ENCODE measurements around the gene MACROH2A1.

Gene MACROH2A1

DNA sequence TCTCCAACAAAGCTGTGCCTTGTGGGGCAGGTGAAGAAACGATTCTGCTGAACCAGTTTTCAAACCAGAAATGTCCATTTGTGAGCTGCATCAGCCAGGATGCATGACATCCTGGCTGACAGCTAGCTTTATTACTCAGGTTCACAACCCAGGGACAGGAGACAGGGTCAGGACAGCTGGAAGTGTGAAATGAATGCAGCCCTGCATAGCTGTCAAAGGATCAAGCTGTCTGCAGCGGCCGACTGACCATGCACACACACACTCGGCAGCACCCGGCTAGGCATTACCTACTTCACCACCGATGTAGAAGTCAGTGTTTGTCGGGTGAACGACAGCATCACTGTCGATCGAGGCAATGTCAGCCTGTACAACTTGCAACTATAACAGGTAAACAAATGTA, 48.5 kb downstream of the MACROH2A1 start:
- no peak for DNase-seq

DNA sequence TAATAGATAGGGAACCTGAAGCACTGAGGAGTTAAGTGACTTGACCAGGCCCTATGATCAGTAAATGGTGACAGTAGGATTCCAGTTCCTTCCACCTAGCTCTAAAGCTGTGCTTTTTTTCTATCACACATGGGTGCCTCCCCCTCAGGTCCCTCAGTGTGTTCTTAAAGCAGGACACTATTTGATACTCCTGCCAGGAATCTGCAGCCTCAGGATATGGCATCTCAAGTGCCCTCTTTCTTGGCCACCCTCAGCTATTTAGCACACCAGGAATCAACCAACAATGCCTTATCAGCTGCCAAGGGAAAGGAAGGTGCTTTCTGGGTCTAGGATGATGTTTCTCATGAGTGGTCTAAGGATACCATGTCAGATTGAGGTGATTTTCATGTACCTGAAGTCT, 49.1 kb downstream of the MACROH2A1 start:
- no peak for DNase-seq

DNA sequence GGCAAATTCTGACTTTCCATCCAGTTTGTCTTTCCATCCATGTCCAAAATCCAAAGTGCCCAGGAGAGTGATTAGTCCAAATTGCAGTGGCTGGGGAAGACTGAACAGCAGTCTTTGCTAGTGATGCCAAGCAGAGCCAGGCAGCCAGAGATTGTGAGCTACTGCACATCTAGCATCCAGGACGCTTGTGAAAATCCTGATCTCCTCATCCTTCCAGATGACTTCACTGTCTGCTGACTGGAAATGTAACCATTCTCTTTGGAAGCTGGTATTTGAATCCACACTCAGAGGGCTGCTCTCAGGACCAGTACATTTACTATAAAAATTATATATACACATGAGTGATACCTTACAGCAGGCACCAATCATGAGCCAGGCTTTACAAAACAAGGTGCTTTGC, 49.6 kb downstream of the MACROH2A1 start:
- no peak for DNase-seq

DNA sequence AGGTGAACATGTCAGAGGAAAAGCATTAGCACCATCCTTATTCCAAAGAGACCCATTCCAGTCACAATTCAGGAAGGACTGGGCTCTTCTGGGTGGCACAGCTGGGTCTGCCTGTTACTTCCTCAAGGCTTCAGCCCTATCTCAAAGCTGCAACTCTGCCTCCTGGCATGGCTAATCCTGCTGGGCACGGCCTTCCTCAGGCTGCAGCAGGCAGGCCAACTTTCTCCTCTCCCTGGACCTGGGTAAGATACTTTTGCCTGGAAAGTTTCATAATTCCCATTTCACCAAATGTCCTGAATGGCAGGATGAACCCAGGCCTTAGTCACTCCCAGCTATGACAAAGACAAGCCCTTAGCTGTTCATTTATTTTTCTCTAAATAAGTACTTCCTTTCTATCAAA, 50.1 kb downstream of the MACROH2A1 start:
- DNase-seq, result no peak

DNA sequence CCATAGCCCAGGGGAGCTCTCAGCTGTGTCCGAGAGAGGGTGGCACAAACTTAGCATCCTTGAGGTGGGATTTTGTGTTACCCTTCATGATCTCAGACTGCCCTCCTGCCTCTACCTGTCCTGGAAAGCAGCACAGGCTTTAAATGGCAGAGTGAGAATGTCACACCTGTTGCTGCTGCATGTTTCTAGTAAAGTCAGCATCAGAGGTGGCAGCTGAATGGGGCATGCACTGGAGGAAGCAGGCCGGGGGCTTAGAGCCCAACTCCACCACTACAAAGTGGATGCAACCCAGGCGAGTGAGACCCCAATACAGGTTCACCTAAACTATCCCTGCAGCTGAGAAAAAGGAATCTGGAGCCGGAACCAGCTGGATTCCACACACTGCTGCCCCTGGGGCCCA, 51.6 kb downstream of the MACROH2A1 start:
- DNase-seq, result no peak

DNA sequence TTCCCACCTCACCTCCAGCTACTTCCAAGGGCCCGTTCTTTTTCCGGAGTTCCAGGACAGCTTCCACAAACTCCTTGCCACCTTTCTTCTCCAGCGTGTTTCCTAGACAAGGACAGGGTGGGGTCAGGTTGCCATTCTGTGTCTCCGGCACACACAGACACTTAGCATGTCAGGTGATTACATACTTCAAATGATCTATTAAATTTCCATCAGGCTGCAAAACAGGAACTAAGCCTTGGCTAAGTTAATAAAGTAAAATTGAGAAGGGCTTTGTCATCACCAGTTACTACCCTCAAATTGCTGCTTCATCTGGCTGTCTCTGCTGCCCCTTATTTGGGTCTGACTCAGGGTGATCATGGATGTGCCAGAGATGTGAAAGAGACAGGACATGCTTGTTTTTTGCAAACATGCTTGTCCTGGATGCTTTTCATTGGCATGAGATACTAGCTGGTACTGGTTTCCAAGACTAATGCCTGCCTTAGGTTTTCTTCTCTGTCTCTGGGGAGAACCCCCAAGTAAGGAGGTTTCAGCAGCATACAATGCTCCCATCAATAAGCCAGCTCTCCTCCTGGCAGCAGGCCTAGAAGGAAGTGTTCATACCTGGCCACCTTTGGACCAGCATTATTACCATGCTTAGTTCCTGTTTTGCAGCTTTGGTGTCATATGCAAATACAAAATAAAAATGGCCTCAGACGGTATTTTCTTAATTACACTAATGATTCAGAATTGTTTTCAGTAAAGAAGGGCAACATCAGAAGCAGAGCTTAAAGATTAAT, 52.9 kb downstream of the MACROH2A1 start:
- no peak for DNase-seq

DNA sequence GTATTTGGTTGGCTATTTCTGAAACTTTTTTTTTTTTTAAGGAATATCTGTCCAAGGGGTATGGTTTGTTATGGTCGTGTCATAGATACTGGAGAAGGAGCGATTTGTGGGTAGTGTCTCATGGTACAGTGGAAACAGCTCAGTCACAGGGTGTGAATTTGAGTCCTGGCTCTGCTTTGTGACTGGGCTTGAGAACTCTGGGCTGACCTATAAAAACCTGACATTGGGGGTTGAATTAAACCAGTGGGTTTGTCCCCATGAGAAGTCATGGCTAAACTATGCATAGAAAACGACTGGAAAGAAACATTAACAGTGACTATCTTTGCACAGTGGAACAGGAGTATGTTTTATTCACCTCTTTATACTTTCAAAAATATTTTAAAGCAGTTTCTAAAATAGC, 54.7 kb downstream of the MACROH2A1 start:
- DNase-seq, result no peak

DNA sequence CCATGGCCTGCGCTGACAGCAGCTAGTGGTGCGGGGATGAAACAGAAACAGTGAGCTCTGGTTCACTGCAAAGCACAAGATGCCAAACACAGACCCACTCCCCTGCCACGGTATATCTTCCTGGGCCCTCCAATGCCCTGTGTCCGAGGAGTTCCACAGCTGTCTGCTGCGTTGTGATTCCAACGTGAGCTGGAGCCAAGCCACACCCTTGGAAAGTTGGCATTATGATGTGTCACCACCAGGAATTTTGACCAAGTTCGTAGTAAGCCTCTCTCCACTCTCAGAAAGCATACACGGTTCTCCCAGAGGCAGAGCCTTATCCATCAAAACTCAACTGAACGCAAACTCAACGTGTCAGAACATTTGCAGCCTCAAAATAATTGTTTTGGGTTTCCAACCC, 55.6 kb downstream of the MACROH2A1 start:
- no peak for DNase-seq

DNA sequence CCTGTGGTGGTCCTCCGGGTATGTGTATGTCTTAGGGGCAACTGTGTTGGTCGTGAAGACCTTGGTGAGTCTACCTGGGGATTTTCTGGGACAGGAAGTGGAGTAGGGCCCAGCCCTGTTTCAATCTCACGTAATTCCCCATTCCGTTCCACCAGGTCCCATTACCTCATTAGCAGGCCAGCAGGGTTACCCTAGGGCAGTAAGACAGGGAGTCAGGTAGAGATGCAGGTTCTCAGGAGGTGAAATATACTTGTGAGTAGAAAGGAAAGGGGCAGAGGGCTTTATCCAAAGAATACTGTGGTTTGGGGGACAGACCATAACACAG, 56.5 kb downstream of the MACROH2A1 start:
- DNase-seq, result no peak

DNA sequence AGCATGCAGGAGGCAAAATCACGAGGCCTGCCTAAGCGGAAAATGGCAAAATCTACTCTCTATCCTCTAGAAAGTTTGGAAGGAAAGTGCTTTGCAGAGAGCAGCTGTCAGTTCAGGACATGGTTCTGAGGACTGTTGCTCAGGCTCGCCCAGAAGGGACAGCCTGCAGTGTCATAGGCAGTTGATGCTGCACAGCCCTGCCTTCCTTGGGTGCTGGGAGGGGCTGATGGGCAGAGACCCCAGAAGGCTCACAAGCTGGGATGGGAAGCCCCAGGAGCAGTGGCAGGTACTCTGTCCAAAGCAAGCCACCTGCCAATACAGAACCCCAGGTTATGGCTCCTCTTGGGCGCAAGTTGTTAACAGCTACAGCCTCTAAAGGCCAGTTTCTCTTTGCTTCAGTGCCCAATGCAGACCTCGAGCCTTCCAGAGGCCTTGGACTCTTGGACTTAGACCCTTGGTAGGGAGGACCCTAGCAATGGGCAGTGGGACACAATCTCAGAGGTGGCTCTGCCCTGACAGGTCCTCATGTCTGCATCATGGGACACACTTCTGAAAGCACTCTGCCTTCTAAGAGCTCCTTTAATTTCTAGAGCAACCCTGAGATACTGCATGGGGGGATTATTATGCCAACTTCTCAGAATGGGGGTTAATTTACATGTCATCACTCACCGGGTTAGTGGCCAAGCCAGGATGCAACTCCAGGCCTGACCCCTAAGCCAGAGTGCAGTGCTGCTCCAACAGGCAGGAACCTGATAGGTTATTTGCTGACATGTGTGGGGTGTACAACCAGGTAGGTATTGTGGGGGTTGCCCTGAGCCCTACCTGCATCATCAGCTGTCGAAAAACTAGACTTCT, 57.1 kb downstream of the MACROH2A1 start:
- no peak for DNase-seq

DNA sequence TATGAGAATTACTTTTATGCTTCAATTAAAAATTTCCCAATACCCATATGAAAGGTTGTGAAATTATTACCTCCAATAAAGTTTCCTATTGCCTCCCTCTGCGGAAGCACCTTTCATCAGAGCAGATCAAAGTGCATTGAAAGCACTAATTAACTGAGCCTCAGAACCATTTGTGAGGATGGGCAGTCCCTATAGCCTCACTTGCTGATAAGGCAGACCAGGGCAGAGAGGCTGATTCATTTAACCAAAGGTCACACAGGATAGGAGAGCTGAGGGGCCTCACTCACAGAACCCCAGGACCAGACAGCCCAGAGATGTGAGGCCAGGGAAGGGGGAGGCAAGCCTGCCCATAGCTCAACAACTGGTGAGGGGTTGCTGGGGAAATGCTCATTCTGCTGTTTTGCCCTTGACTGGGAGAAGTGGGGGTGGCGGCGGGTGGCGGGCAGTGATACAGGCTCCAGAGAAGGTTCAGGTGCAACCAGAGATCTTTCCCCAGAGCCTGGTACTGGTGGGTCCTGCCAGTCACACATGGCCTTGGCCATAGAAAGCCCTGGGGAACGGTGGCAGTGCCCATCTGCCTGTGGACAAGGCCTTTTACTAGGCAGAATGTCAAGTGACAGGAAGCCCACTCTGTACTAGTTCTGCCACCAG, 57.9 kb downstream of the MACROH2A1 start:
- no peak for DNase-seq

DNA sequence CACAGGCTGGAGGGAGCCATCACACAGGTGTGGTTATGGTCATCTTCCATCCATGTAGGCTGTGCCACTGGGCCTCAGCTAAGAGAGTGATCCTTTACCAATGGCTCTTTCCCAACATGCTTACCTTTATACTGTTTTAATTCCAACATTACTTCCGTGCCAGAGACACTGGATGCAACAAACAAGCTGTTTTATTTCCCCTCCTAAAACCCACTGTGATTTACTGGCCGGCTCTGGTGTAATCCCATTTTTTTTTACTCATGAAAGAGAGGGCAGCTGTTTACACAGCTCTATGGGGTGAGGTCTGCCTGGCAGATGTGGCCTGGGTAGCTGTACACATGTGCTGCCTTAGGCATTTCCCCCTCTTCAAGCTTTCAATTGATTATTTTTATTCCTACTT, 58.5 kb downstream of the MACROH2A1 start:
- no peak for DNase-seq

DNA sequence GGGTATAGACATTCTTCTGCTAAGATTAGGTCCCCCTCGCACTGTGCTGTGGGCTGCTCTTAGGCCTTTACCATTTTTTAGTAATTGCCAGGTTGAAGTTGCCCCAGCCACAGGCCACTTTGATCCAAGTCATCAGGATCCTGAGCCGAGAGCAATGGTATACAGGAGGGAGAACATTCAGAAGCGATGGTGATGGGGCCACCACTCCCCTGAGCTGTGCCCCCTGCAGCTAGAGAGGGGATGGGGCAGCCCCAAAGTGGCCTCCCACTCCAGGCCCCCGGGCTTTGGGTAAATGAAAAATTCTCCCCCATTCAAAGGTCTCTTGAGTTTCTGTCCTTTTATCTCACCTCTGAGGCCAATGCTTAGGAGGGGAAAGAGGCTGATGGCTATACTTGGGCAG, 59.4 kb downstream of the MACROH2A1 start:
- no peak for DNase-seq

DNA sequence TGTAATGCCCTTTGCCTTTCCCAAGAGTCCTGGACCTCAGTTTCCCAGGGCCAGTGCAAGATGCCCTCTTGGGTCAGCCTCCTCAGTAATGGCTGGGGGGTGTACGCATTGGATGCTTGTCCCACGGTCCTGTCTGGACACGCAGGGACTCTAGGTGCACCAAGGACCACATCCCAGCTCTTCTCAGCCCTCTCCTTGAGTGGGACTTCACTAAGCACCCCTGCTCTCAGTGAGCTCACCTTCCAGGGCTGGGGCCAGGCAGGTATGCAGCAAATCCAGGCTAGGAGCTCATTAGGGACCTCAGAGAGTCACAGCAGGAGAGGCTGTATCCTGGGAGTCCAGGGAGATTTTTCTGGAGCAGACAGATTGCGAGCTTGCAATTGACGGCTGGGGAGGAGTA, 59.8 kb downstream of the MACROH2A1 start:
- DNase-seq, result no peak

DNA sequence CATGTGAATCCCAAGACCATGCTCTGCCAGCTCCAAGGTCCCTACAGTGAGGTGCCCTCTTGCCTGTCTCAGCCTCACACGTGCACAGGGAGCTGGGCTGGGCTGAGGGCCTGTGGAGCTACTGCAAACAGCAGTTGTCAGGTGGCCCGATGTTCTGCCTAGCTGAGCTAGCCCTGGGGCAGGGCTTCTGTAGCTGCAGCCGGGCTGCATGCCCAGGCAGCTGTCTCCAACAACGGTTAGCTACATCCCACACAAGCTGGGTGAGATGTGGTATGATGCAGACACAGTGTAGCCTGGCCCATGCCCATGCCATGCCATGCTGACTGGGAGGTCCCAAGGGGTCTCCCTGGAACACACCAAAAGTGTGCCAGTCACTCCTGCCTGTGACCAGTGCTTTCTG, 62.0 kb downstream of the MACROH2A1 start:
- no peak for DNase-seq

DNA sequence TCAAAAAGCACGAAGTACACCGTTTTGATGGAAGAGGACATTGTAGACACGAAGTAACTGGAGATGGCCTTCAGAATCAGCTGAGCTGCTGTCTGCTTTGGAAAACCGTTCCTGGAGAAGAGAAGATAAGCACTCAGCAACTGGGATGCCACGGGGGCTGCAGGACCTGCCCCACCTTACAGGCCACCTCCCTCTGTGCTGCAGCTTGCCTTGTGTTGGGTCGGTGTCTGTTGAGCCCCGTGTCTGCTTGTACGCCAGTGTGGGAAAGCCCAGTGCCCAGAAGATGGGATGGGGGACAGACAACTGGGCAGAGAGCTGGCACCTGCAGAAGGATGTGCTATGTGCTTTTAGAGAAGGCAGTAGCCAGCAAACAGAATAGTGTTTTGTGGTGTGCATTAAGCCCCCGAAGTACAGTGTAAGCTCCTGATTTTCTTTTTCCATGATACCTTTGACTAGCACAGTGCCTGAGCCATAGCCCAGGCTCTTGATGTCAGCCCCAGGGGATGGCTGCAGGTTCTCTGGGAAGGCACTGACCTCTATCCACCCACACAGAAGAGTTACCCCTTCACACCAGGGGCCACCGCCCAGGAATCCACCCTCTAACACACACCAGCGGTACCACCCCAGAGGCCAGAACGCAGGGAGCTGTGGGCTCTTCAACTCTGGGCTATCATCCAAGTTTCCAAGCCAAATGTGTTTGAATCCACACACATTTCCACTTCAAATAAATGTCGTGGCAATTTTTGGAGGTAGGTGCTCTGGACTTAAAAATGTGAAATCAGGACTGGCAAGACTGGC, 63.8 kb downstream of the MACROH2A1 start:
- DNase-seq, result no peak

DNA sequence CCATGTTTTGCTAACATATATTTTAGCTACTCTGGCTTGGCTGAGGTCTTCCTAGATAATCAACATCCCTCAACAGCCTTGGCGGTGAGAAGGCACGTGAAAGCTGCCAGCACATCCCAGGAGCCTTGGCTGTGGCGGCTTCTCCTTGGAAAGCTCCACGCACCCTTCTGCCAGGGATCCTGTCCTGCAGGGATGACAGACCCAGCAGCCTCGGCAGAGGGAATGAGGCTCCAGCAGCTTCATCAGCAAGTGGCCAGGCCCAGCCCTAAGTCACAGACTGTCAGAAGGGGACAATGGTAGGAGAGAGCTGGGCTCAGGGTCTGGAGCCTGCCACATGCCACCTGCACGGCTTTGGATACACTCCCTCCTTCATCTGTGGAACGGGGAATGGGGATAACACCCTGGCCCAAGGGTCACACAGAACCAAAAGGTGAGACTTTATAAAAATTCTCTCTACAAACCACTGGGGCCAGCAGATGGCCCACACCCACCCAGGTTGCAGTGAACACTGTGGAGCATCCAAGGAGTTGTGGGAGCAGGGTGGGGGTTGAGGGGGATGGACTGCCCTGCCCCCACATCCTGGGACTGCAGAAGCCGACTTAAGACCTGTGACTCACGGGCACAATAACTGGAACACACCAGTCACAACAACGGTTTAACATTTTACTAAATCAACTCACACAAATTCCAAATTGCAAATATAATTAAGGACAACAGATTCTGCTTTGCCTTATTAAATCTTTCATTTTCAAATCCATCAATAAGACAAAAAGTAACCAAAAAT, 65.1 kb downstream of the MACROH2A1 start:
- no peak for DNase-seq

DNA sequence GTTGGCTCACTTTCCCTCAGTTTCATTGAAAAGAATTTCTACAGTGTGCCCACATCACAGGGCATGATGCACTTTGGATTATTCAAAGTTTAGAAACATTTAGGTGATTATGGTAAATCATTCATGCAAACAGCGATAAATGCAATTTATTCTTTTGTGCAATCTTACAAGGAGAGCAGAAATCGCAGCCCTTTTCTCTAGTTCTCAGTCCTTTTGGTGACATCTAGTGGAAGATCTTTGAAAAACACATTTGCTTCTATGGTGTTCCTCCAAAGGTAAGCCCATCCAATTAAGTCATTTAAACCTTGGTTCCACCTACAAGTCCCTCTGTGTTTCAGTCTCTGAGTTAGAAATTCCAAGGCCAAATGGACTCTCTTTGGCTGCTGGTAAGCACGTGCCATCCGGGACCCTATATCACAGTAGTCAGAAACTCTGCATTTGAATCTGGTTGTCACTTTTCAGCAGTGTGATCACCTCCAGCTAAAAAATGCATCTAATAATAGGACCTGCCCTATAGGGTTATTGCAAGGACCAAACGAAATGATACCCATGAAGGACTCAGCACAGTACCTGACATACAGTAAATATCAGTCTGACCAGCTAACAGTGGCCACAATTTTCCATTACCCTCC, 66.4 kb downstream of the MACROH2A1 start:
- peak in 1 of 2 experiments; percentile 8 for DNase-seq

DNA sequence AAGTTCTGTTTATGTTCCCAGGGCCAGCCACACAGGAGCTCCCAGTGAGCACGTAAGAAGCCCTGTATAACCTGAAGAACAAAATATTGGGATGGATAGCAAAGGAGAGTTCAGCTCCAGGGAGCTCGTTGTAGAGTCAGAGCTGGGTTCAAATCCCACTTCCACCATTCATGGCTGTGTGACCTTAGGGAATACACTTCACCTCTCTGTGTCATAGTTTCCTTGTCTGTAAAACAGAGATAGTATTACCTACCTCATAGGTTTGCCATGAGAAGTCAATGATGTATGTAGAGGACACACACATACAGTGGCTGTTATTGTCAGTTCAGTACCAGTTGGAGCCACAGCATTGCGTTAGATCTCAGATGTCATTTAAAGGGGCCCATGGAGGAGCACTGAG, 67.4 kb downstream of the MACROH2A1 start:
- DNase-seq, result no peak

DNA sequence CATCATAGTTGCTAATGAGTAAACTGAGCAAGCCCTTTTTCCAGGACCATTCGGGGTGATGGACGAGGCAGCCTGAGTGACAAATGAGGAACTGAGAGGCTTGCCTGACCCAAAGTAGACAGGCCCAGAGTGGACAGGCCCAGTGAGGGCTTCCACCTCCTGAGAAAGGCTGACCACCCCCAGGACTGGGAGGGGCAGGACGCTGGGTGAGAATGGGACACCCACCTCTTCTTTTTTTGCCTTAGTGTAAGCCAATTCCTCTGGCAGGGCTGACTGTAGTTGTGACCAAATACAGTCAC, 68.3 kb downstream of the MACROH2A1 start:
- no peak for DNase-seq

DNA sequence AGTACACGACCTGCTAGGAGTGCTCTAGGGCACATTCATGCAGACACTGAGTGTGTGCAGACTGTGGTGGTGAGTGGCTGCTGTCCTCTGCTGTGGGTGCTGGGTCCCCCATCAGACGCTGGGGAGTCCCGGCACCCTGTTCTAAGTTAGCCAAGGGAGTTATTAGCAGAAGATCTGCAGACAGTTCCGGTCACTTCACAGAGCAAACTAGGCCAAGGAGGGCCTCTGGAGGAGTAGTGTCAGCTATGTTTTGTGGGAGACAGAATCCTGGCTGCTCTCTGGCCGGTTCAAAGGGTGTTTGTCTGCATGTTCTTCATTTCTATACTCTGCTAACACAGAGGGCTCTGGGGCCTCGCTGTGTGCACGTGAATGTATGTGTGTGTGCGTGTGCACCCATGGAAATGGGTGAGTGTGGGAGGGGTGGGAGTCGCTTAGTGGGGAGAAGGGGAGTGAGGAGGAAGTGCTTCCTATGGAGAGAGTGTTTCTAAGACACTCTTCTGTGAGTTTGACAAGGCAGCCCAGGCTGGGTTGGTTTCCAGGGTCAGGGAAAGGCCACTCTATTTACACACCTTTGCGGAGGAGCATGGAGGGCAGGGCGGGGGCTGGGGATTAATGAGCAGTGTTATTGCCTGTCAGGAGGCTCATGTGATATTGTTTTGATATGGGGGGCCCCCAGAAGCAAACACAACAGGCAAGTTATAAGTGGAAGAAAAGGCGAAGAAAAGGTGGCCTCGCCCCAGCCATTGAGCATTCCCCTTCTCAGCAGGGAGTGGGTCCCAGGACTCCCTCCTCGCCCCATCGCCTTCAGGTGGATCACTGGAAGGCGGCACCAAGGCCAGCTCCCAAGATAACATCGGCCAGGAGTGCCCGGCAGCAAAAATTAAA, 68.9 kb downstream of the MACROH2A1 start:
- DNase-seq, result no peak
